ENCODE data around the gene GRID2IP.

GRCh38 chr7:6558837-6559236, 7.6 kb upstream of the GRID2IP start:
- TF ChIP-seq CTCF (conservative IDR thresholded peaks at IDR 0.05) (no peak; the same call in 1 of the 2 replicates), ZFX (IDR thresholded peaks at IDR 0.05) (no peak)

Measured in C4-2B (cell line).